K562 (cell line): ENCODE results near the gene SHB. TPM values are rescaled to one million over a fixed set of nuclear protein-coding genes. Genes with fewer than 3 reads are reported as not detected.

Experiments used
- C11orf30 ChIP-seq: fragments of 450-650 bp; IDR thresholded peaks from 2 replicates; pipeline ENCODE4 v1.6.1; 2016; ENCODE audit warnings: low read depth, mild to moderate bottlenecking
- CGGBP1 ChIP-seq: fragments of 250-450 bp; sonication (Bioruptor Pico); IDR thresholded peaks from 2 replicates; pipeline ENCODE4 v1.9.0; 2021; ENCODE audit warnings: mild to moderate bottlenecking
- DIDO1 ChIP-seq: fragments of 450-650 bp; IDR thresholded peaks from 2 replicates; pipeline ENCODE4 v1.6.1; 2016; ENCODE audit warnings: low read depth, missing biosample characterization, missing genetic modification characterization
- NFE2L1 ChIP-seq: fragments of 450-650 bp; IDR thresholded peaks from 2 replicates; pipeline ENCODE4 v1.6.1; 2016; ENCODE audit warnings: missing genetic modification characterization, low read depth, mild to moderate bottlenecking, missing compliant biosample characterization, moderate library complexity, borderline replicate concordance
- NFYB ChIP-seq: IDR thresholded peaks from 2 replicates; pipeline ENCODE4 v1.6.1; 2011; ENCODE audit warnings: mild to moderate bottlenecking, moderate library complexity; ENCODE audit not compliant: insufficient read length; ENCODE audit errors: extremely low read depth
- PRDM10 ChIP-seq: fragments of 450-650 bp; IDR thresholded peaks from 2 replicates; pipeline ENCODE4 v1.6.1; 2018; ENCODE audit not compliant: partially characterized antibody
- RBBP5 ChIP-seq: fragments of 200-600 bp; sonication (generic); IDR thresholded peaks from 2 replicates; pipeline ENCODE4 v1.6.1; 2012; ENCODE audit warnings: borderline replicate concordance, mild to moderate bottlenecking, low read length, control low read depth, inconsistent platforms; ENCODE audit not compliant: insufficient read depth, poor library complexity, severe bottlenecking
- RBM34 ChIP-seq: fragments of 200-400 bp; formaldehyde crosslinking; IDR thresholded peaks from 2 replicates; pipeline ENCODE4 v1.6.1; 2018; ENCODE audit warnings: low read length, borderline replicate concordance; ENCODE audit not compliant: insufficient read depth
- SMAD3 ChIP-seq: fragments of 450-650 bp; formaldehyde crosslinking; conservative IDR thresholded peaks from 2 replicates; pipeline ENCODE4 v1.4.0; 2020; ENCODE audit warnings: mild to moderate bottlenecking
- TRIM24 ChIP-seq, 2 experiments: fragments of 450-650 bp; IDR thresholded peaks; 2 replicates each; pipeline ENCODE4 v1.6.1; 2016
- ZHX1 ChIP-seq: fragments of 150-350 bp; conservative IDR thresholded peaks from 2 replicates; pipeline ENCODE4 v1.6.1; 2014; ENCODE audit warnings: low read length
- ZNF146 ChIP-seq: IDR thresholded peaks from one replicate; pipeline ENCODE4 v1.6.1; 2018; ENCODE audit warnings: missing compliant biosample characterization; ENCODE audit not compliant: unreplicated experiment
- ZNF184 ChIP-seq: sonication (generic); formaldehyde crosslinking; IDR thresholded peaks from 2 replicates; pipeline ENCODE4 v1.5.0; 2020; ENCODE audit warnings: missing genetic modification reagents
- ZNF23 ChIP-seq: fragments of 250-450 bp; sonication (Bioruptor Pico); IDR thresholded peaks from 2 replicates; pipeline ENCODE4 v1.4.0; 2020; ENCODE audit warnings: mild to moderate bottlenecking
- ZNF589 ChIP-seq: fragments of 200-800 bp; sonication (Bioruptor generic); IDR thresholded peaks from 2 replicates; pipeline ENCODE4 v1.6.1; 2016; ENCODE audit warnings: low read depth, missing genetic modification characterization, missing compliant biosample characterization
- ZNF75A ChIP-seq: fragments of 450-650 bp; formaldehyde crosslinking; IDR thresholded peaks from 2 replicates; pipeline ENCODE4 v1.4.0; 2020; ENCODE audit warnings: mild to moderate bottlenecking
- ZNF785 ChIP-seq: fragments of 250-450 bp; sonication (Bioruptor Pico); IDR thresholded peaks from 2 replicates; pipeline ENCODE4 v1.4.0; 2020; ENCODE audit warnings: mild to moderate bottlenecking
- polyA plus RNA-seq, 8 experiments: library from polyadenylated mRNA; depleted of rRNA in 4 of 8; stranded (reverse) in 5 of 8; unstranded in 3 of 8; fragments of >200 nt; fragmentation: Nextera tagmentation in 2 of 8; fragmentation: Illumina TruSeq in 1 of 8; extraction: Ambion mirVana in 2 of 8; extraction: Trizol in 1 of 8; gene quantifications; 2 replicates each; pipeline versions ENCODE4 v1.2.1 to v1.2.3, GENCODE V29; 2011 to 2014; ENCODE audit warnings: inconsistent platforms in 1 of 8, missing spikeins in 1 of 8
- total RNA-seq, 7 experiments: library from RNA; depleted of rRNA in 6 of 7; stranded (reverse); fragments of >200 nt in 6 of 7; fragmentation: Illumina TruSeq in 2 of 7; extraction: Trizol in 2 of 7; gene quantifications; 2 replicates each; pipeline versions ENCODE4 v1.2.1 to v1.2.3, GENCODE V29; 2011 to 2021; ENCODE audit warnings: low replicate concordance in 1 of 7
- TF ChIP-seq, protein P1 (sequence below): sonication (generic); formaldehyde crosslinking; IDR thresholded peaks from 2 replicates; pipeline ENCODE4 v1.8.0; 2022; ENCODE audit warnings: missing genetic modification reagents, mild to moderate bottlenecking, borderline replicate concordance

SHB gene
- total and polyA plus RNA-seq, 9 of the 15 experiments (the other 6 are each of a cell fraction or from before 2014, with no cell fraction given): 0.78 to 16.0 (median 5.3) TPM

DNA sequence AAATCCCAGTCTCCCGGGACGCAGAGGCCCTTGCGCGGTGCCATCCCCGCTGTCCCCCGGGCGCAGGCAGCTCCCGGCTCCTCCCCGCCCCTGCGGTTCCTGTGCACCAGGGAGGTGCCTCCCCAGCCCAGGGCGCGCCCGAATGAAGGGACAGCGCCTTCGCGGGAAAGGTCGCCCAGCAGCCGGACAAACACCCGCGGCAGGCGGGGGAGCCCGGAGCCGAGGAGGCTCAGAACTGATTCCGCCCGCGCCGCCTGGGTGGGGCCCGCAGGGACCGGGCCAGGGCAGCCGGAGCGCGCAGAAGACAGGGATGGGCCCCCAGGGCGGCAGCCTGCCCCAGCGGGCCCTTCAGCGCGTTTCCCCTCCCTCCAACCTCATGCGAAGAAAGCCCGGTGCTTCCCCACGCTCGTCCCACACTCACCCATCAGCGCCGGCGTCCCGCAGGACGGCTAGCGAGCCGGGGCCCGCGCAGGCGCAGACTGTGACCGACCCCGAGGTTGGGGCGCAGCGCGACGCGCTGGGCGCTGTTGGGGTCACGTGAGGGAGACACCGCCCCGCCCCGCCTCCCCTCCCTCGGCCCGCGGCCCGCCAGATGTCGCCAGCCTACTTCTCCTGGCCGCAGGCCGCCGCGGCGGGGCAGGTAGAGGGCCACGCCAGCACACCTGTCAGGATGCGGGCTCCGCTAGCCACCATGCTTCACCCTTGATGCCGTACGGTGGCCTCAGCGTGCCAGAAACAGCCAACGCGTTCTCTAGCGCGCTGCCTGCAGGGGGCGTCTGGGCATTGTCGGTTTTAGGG is 165.2 kb downstream of the SHB start, which contains the start of gene SLC25A51 (continued):
- peak; percentile 94 for TF ChIP-seq C11orf30
- no peak for TF ChIP-seq ZNF184 (CRISPR knock-in tag)
- no peak; the same call in 1 of the 2 replicates for TF ChIP-seq CGGBP1 (CRISPR knock-in tag)
- TF ChIP-seq NFYB: no peak
- peak; percentile 64 for TF ChIP-seq SMAD3 (CRISPR knock-in tag)
- no peak; the same call in 1 of the 2 replicates for TF ChIP-seq ZNF589 (CRISPR knock-in tag)
- TF ChIP-seq ZNF146 (CRISPR knock-in tag): no peak
- peak; percentile 74 for TF ChIP-seq RBM34
- TF ChIP-seq TRIM24 (IDR thresholded peaks at IDR 0.05): peak in 1 of 2 experiments; percentile 77; a peak in 2 of 4 replicates
- TF ChIP-seq PRDM10: peak; percentile 7
- TF ChIP-seq RBBP5: peak; percentile 94
- 0 out of 2 replicates have a peak, but pooled peaks have one; percentile 56 for TF ChIP-seq ZNF23 (CRISPR knock-in tag)
- no peak for TF ChIP-seq ZNF785 (CRISPR knock-in tag)
- 0 out of 2 replicates have a peak, but pooled peaks have one; percentile 38 for TF ChIP-seq ZNF75A
- peak; percentile 71 for TF ChIP-seq ZHX1
- TF ChIP-seq NFE2L1 (tag): no peak
- peak; percentile 93 for TF ChIP-seq DIDO1 (tag)
- TF ChIP-seq, protein P1, sequence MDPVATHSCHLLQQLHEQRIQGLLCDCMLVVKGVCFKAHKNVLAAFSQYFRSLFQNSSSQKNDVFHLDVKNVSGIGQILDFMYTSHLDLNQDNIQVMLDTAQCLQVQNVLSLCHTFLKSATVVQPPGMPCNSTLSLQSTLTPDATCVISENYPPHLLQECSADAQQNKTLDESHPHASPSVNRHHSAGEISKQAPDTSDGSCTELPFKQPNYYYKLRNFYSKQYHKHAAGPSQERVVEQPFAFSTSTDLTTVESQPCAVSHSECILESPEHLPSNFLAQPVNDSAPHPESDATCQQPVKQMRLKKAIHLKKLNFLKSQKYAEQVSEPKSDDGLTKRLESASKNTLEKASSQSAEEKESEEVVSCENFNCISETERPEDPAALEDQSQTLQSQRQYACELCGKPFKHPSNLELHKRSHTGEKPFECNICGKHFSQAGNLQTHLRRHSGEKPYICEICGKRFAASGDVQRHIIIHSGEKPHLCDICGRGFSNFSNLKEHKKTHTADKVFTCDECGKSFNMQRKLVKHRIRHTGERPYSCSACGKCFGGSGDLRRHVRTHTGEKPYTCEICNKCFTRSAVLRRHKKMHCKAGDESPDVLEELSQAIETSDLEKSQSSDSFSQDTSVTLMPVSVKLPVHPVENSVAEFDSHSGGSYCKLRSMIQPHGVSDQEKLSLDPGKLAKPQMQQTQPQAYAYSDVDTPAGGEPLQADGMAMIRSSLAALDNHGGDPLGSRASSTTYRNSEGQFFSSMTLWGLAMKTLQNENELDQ (CRISPR knock-in tag): 0 out of 2 replicates have a peak, but pooled peaks have one; percentile 63
